ENCODE measurements around the gene CDK5RAP2. TPM values are rescaled to one million over a fixed set of nuclear protein-coding genes. Genes with fewer than 3 reads are reported as not detected.

CDK5RAP2 gene
- total RNA-seq, 6 experiments from 2014 or later: 28.4 to 40.8 (median 36.8) TPM

- Mint-ChIP-seq H3K27me3 (ENCODE audit: insufficient read depth) (no peaks in the 10 kb centered on the region; the same call in 1 of the 2 replicates), H3K4me3 (no peak overlapping the region), H3K9me3 (no peaks in the 10 kb centered on the region), H3K36me3 (ENCODE audit: low read depth) (peaks cover 13% of the 10 kb centered on the region), H3K4me1 (ENCODE audit: low read depth) (no peaks in the 10 kb centered on the region), H3K27ac (no peak overlapping the region)
- no peak for DNase-seq
- no peak for TF ChIP-seq CTCF (IDR thresholded peaks at IDR 0.05)
These were observed 195.7 kb downstream of the CDK5RAP2 start for GRCh38 chr9:120383999-120384924.

GRCh38 chr9:120383611-120383998 lies 196.4 kb downstream of the CDK5RAP2 start:
- Mint-ChIP-seq H3K4me1 (ENCODE audit: low read depth) (no peaks in the 10 kb centered on the region), H3K4me3 (no peak overlapping the region), H3K27me3 (ENCODE audit: insufficient read depth) (no peaks in the 10 kb centered on the region; the same call in 1 of the 2 replicates), H3K36me3 (ENCODE audit: low read depth) (peaks cover 8% of the 10 kb centered on the region), H3K9me3 (no peaks in the 10 kb centered on the region), H3K27ac (no peak overlapping the region)
- TF ChIP-seq CTCF (IDR thresholded peaks at IDR 0.05): no peak
- DNase-seq: no peak

- Mint-ChIP-seq H3K4me3 (no peak overlapping the region), H3K36me3 (ENCODE audit: low read depth) (no peaks in the 10 kb centered on the region; the same call in 1 of the 2 replicates), H3K27ac (no peak overlapping the region), H3K9me3 (no peaks in the 10 kb centered on the region), H3K27me3 (ENCODE audit: insufficient read depth) (no peaks in the 10 kb centered on the region; the same call in 1 of the 2 replicates), H3K4me1 (ENCODE audit: low read depth) (0 out of 2 replicates have a peak, but pooled peaks cover 6% of the 10 kb centered on the region)
- no peak for TF ChIP-seq CTCF (IDR thresholded peaks at IDR 0.05)
- no peak for DNase-seq
These were observed 197.5 kb downstream of the CDK5RAP2 start for GRCh38 chr9:120382453-120382852.

- H3K27ac Mint-ChIP-seq: no peak overlapping the region
- no peak for TF ChIP-seq CTCF (IDR thresholded peaks at IDR 0.05)
These were observed 198.1 kb downstream of the CDK5RAP2 start for GRCh38 chr9:120381839-120382238.

GRCh38 chr9:120379611-120380010 lies 200.4 kb downstream of the CDK5RAP2 start:
- Mint-ChIP-seq H3K36me3 (ENCODE audit: low read depth) (peaks cover 6% of the 10 kb centered on the region), H3K27ac (no peak overlapping the region), H3K27me3 (ENCODE audit: insufficient read depth) (no peaks in the 10 kb centered on the region; the same call in none of the 2 replicates), H3K4me3 (no peak overlapping the region), H3K4me1 (ENCODE audit: low read depth) (0 out of 2 replicates have a peak, but pooled peaks cover 6% of the 10 kb centered on the region), H3K9me3 (no peaks in the 10 kb centered on the region; the same call in 1 of the 2 replicates)
- no peak for DNase-seq
- no peak for TF ChIP-seq CTCF (IDR thresholded peaks at IDR 0.05)

More at GRCh38 chr9:120381839-120382238, 198.1 kb downstream of the CDK5RAP2 start:
- no peaks in the 10 kb centered on the region; the same call in 1 of the 2 replicates for H3K27me3 Mint-ChIP-seq (ENCODE audit: insufficient read depth)
- DNase-seq: no peak
- H3K9me3 Mint-ChIP-seq: no peaks in the 10 kb centered on the region
- H3K4me1 Mint-ChIP-seq (ENCODE audit: low read depth): 0 out of 2 replicates have a peak, but pooled peaks cover 6% of the 10 kb centered on the region
- no peak overlapping the region for H3K4me3 Mint-ChIP-seq
- peaks cover 2% of the 10 kb centered on the region for H3K36me3 Mint-ChIP-seq (ENCODE audit: low read depth)

All from HFFc6 (cell line).